ENCODE results near the gene NUCB1.
A peak's percentile ranks its signal among the peaks of the same experiment; 100 is the strongest.
"Not testable (repeated sequence)": the region's sequence is repeated elsewhere in the genome, so short reads cannot be mapped to it uniquely, and the experiment has no call there.

NUCB1 gene

GRCh38 chr19:48899781-48900476 is at the start of gene NUCB1:
TSS of gene NUCB1 (plus strand) at chr19:48900312. CDS start at chr19:48900797, 485 bp downstream.
- DNase-seq, result peak; percentile 99

GRCh38 chr19:48852292-48852691 is 47.8 kb upstream of the NUCB1 start:
- DNase-seq, result no peak

- DNase-seq, result no peak
These were observed 46.6 kb upstream of the NUCB1 start for GRCh38 chr19:48853483-48853882.

GRCh38 chr19:48854103-48854502 is 46.0 kb upstream of the NUCB1 start:
- no peak for DNase-seq

GRCh38 chr19:48856921-48857320 is 43.2 kb upstream of the NUCB1 start:
- no peak for DNase-seq

GRCh38 chr19:48858984-48859710 is 41.0 kb upstream of the NUCB1 start:
- peak; percentile 77 for DNase-seq

GRCh38 chr19:48859711-48860572 is 40.2 kb upstream of the NUCB1 start:
- no peak for DNase-seq

GRCh38 chr19:48861313-48861712 is 38.8 kb upstream of the NUCB1 start:
- no peak for DNase-seq

- no peak for DNase-seq
These were observed 37.3 kb upstream of the NUCB1 start for GRCh38 chr19:48862827-48863226.

- no peak for DNase-seq
These were observed 33.4 kb upstream of the NUCB1 start for GRCh38 chr19:48866692-48867091.

- DNase-seq, result no peak
These were observed 32.9 kb upstream of the NUCB1 start for GRCh38 chr19:48867123-48867745.

GRCh38 chr19:48867746-48868113 is 32.4 kb upstream of the NUCB1 start:
- DNase-seq, result no peak

- DNase-seq, result no peak
These were observed 31.8 kb upstream of the NUCB1 start, which contains the start of gene PLEKHA4 for GRCh38 chr19:48868114-48868886. TSS of gene PLEKHA4 (minus strand) at chr19:48868617. CDS start at chr19:48867620, 997 bp downstream.

- DNase-seq, result no peak
These were observed 30.1 kb upstream of the NUCB1 start for GRCh38 chr19:48870048-48870447.

- not testable (repeated sequence) for DNase-seq
These were observed 28.5 kb upstream of the NUCB1 start for GRCh38 chr19:48871471-48872181.

GRCh38 chr19:48872182-48872883 is 27.8 kb upstream of the NUCB1 start, which contains the start of gene PPP1R15A:
TSS of gene PPP1R15A (plus strand) at chr19:48872421. CDS start at chr19:48873234, 813 bp downstream.
- DNase-seq, result peak; percentile 100

GRCh38 chr19:48872884-48873475 is 27.1 kb upstream of the NUCB1 start:
- DNase-seq, result peak; percentile 63

- DNase-seq, result no peak
These were observed 26.4 kb upstream of the NUCB1 start for GRCh38 chr19:48873476-48874302.

All from activated T-cell treated with anti-CD3 and anti-CD28 coated beads for 4 hours (primary cell).